GM13977 (cell line): ENCODE results near the gene HDAC1.

Experiments
- DNase-seq: peaks from one replicate; pipeline ENCODE4 v3.0.0; 2012; ENCODE audit warnings: low spot score
- in situ Hi-C: fragments of 300-500 bp; cut with MboI; formaldehyde crosslinking; loops from one replicate; pipeline ENCODE4 v1.12.0; 2022; ENCODE audit warnings: low sequenced_read_pairs, low pct_unique_long_range_greater_than_20kb, mixed read lengths, inconsistent platforms; ENCODE audit not compliant: unreplicated experiment
- TF ChIP-seq, protein P1 (sequence below): IDR thresholded peaks from 2 replicates; pipeline ENCODE4 v1.5.1; 2012; ENCODE audit warnings: mild to moderate bottlenecking, control low read depth; ENCODE audit not compliant: insufficient read depth; ENCODE audit errors: extremely low read depth, missing control alignments

HDAC1 gene

DNA sequence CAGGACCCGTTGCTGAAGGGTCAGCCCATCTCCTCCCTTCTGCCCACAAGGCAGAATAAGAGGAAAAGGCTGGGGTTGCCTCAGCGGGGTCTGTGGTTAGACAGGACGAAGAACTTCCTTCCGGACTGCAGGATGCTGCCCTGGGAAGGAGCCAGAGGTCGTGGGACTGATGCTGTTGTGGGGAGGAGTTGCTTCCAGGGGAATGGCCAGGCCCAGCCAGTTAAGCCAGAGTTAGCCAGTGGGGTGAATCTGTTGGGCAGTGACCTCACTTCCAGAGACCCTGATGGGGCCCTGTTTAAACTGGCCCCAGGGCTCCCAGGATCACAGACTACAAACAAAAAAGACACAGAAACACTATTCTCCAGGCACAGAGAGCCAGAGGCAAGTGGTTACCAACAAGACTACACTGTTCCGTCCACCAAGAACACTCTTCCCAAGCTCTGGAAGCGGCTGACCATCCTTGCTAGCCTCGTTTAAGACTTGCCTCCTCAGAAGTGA is 57.4 kb downstream of the HDAC1 start:
- TF ChIP-seq, protein P1, sequence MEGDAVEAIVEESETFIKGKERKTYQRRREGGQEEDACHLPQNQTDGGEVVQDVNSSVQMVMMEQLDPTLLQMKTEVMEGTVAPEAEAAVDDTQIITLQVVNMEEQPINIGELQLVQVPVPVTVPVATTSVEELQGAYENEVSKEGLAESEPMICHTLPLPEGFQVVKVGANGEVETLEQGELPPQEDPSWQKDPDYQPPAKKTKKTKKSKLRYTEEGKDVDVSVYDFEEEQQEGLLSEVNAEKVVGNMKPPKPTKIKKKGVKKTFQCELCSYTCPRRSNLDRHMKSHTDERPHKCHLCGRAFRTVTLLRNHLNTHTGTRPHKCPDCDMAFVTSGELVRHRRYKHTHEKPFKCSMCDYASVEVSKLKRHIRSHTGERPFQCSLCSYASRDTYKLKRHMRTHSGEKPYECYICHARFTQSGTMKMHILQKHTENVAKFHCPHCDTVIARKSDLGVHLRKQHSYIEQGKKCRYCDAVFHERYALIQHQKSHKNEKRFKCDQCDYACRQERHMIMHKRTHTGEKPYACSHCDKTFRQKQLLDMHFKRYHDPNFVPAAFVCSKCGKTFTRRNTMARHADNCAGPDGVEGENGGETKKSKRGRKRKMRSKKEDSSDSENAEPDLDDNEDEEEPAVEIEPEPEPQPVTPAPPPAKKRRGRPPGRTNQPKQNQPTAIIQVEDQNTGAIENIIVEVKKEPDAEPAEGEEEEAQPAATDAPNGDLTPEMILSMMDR: no peak
- in situ Hi-C loops: no loop called here
- no peak for DNase-seq

DNA sequence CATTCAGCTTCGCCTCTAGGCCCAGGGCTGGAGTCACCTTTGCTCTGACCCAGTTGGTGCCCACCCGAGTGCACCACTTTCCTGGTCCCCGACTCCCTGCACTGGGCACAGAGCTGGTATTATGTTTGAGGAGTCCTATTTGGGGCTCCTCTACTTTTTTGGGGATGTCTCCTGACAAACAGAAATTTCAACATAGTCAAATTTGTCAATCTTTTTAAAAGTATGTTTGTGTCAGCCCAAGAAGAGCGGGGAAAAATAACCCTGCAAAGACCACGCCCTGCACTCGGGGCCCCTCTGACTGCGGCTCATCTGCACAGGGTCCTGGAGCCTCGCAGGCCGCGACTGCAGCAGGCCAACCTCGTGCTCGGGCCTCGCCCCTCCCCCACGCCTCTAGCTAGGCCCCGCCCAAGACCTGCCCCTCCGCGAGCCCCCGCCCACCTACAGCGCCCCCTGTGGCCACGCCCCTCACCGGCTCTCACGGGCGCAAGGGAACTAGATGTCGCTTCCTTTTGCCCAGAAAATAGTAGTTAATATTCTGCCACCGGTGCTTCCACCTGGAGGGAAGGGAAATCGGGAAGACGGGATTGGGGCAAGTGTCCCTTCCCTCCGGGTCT is 59.0 kb downstream of the HDAC1 start:
- in situ Hi-C loops: no loop called here
- peak; percentile 84 for DNase-seq
- TF ChIP-seq, protein P1: peak; percentile 31

- in situ Hi-C loops: no loop called here
Measured at GRCh38 chr1:32351399-32352238, 59.7 kb downstream of the HDAC1 start.

DNA sequence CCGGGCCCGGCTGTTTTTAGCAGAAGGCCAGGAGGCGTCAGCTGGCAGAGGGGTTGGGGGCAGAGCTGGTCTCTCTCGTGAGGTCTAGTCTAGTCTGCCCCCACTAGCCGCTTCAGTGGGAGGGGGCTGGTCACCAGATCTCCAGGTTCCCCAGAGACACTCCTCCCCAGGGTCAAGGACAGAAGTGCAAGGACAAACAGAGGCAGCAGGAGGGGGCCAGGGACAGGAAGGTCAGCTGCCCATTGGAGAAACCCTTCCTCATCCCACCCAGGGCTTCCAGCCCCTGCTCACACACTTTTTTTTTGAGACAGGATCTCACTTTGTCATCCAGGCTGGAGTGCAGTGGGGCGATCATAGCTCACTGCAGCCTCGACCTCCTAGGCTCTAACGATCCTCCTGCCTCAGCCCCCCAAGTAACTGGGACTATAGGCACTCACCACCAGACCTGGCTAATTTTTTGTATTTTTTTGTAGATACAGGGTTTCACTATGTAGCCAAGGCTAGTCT is 60.4 kb downstream of the HDAC1 start:
- TF ChIP-seq, protein P1: no peak
- in situ Hi-C loops: no loop called here
- no peak for DNase-seq

More at GRCh38 chr1:32351399-32352238, 59.7 kb downstream of the HDAC1 start:
- TF ChIP-seq, protein P1: no peak
- peak; percentile 99 for DNase-seq

GRCh38 chr1:32352831-32353383 is 61.0 kb downstream of the HDAC1 start:
- no peak for DNase-seq
- in situ Hi-C loops: no loop called here

GRCh38 chr1:32353431-32353830 is 61.5 kb downstream of the HDAC1 start:
- DNase-seq: no peak
- TF ChIP-seq, protein P1: no peak
- in situ Hi-C loops: no loop called here

More at GRCh38 chr1:32352831-32353383, 61.0 kb downstream of the HDAC1 start:
- TF ChIP-seq, protein P1: no peak
